OCI-LY7 (cell line): ENCODE results near the gene FAM20A. TPM values are rescaled to one million over a fixed set of nuclear protein-coding genes. Genes with fewer than 3 reads are reported as not detected.

Experiments
- BruUV-seq: library from RNA; stranded (reverse); fragments of 400-500 nt; replicated peaks from 2 replicates; lab custom pipeline; 2021; lab: Mats Ljungman, UMichigan
- CTCF ChIA-PET: fragments of 300-600 bp; sonication (Branson Sonifier 250); formaldehyde crosslinking; loops from one replicate; lab custom pipeline; 2022; ENCODE audit warnings: antibody characterized with exemption; ENCODE audit not compliant: unreplicated experiment; lab: Charles Lee
- POLR2A ChIA-PET: fragments of 300-600 bp; sonication (Branson Sonifier 250); formaldehyde crosslinking; loops from one replicate; lab custom pipeline; 2022; ENCODE audit warnings: antibody characterized with exemption; lab: Charles Lee
- DNase-seq: peaks from one replicate; pipeline ENCODE4 v3.0.0-alpha.2; 2015; ENCODE audit warnings: low spot score
- H2AFZ ChIP-seq: fragments of 200-600 bp; sonication (generic), shearing (Covaris generic); 2 replicates; pipeline ENCODE4 v1.6.1; 2014; ENCODE audit warnings: mild to moderate bottlenecking, antibody characterized with exemption, low read length, moderate library complexity
- H3K27ac ChIP-seq: fragments of 200-600 bp; sonication (generic); 2 replicates; pipeline ENCODE4 v1.5.1; 2014; ENCODE audit warnings: mixed run types, low read depth, mild to moderate bottlenecking, moderate library complexity, low read length, inconsistent platforms; ENCODE audit not compliant: poor library complexity, severe bottlenecking
- H3K36me3 ChIP-seq: fragments of 200-600 bp; sonication (generic); 2 replicates; pipeline ENCODE4 v1.6.1; 2014; ENCODE audit warnings: mild to moderate bottlenecking, antibody characterized with exemption, low read length, moderate library complexity, mixed read lengths; ENCODE audit not compliant: insufficient read depth
- H3K4me1 ChIP-seq: fragments of 200-600 bp; sonication (generic); 2 replicates; pipeline ENCODE4 v1.5.1; 2014; ENCODE audit warnings: mild to moderate bottlenecking, low read length; ENCODE audit not compliant: insufficient read depth, poor library complexity, severe bottlenecking
- H3K4me2 ChIP-seq: fragments of 200-600 bp; sonication (generic); 2 replicates; pipeline ENCODE4 v1.6.1; 2014; ENCODE audit warnings: mild to moderate bottlenecking, low read length
- H3K4me3 ChIP-seq: fragments of 200-600 bp; sonication (generic); 2 replicates; pipeline ENCODE4 v1.5.1; 2014; ENCODE audit warnings: mild to moderate bottlenecking, low read depth, low read length; ENCODE audit not compliant: poor library complexity, severe bottlenecking
- H3K79me2 ChIP-seq: fragments of 200-600 bp; sonication (generic); 2 replicates; pipeline ENCODE4 v1.6.1; 2016; ENCODE audit warnings: low read depth, mild to moderate bottlenecking, low read length, moderate library complexity, mixed read lengths; ENCODE audit not compliant: insufficient read depth
- H3K9me2 ChIP-seq: fragments of 200-600 bp; sonication (generic); 2 replicates; pipeline ENCODE4 v1.6.1; 2016; ENCODE audit warnings: mild to moderate bottlenecking, low read length, mixed read lengths; ENCODE audit not compliant: insufficient read depth
- H3K9me3 ChIP-seq: fragments of 200-600 bp; sonication (generic); 2 replicates; pipeline ENCODE4 v1.6.1; 2014; ENCODE audit warnings: mild to moderate bottlenecking, mixed run types, low read length, mixed read lengths
- H4K20me1 ChIP-seq: fragments of 200-600 bp; sonication (generic); 2 replicates; pipeline ENCODE4 v1.6.1; 2014; ENCODE audit warnings: mild to moderate bottlenecking, antibody characterized with exemption, low read length, moderate library complexity, mixed read lengths; ENCODE audit not compliant: insufficient read depth
- EZH2phosphoT487 ChIP-seq: fragments of 200-600 bp; sonication (generic); IDR thresholded peaks from 2 replicates; pipeline ENCODE4 v1.6.1; 2018; ENCODE audit warnings: low read depth, borderline replicate concordance, mild to moderate bottlenecking, mixed run types, antibody characterized with exemption, low read length, moderate library complexity, mixed read lengths
- intact Hi-C: fragments of 100-400 bp; cut with micrococcal nuclease; formaldehyde crosslinking; loops from one replicate; pipeline ENCODE4 v1.10.0; 2022; ENCODE audit not compliant: unreplicated experiment
- total RNA-seq, 2 experiments: library from RNA; depleted of rRNA in 1 of 2; stranded (reverse); fragments of >200 nt in 1 of 2; shearing (Covaris generic) in 1 of 2; gene quantifications; 2 replicates each; pipeline ENCODE4 v1.2.3, GENCODE V29; 2014 to 2022
- TF ChIP-seq, protein P1 (sequence below): fragments of 200-600 bp; sonication (generic); conservative IDR thresholded peaks from 2 replicates; pipeline ENCODE4 v1.5.1; 2014; ENCODE audit warnings: mild to moderate bottlenecking, antibody characterized with exemption, low read length, moderate library complexity, mixed read lengths

Gene FAM20A
- total RNA-seq, 2 experiments from 2014 or later: not detected

GRCh38 chr17:68634345-68634876 is 33.2 kb upstream of the FAM20A start:
- no peaks in the 10 kb centered on the region for H3K9me2 ChIP-seq
- no peaks in the 10 kb centered on the region for H3K36me3 ChIP-seq
- H4K20me1 ChIP-seq: no peaks in the 10 kb centered on the region
- no peak overlapping the region for H2AFZ ChIP-seq
- H3K79me2 ChIP-seq: no peaks in the 10 kb centered on the region
- ChIA-PET CTCF (no interaction called here), POLR2A (interaction anchor here (1.2 kb wide), 1 partner anchor 17 kb away, joined by 3 read pairs; no protein-coding TSS in a partner anchor)
- no peak overlapping the region for H3K4me3 ChIP-seq
- no peak overlapping the region for H3K27ac ChIP-seq
- H3K9me3 ChIP-seq: no peaks in the 10 kb centered on the region
- intact Hi-C loops: no loop called here
- H3K4me1 ChIP-seq: no peaks in the 10 kb centered on the region
- BruUV-seq: no TSS peak
- TF ChIP-seq EZH2phosphoT487: no peak
- TF ChIP-seq, protein P1, sequence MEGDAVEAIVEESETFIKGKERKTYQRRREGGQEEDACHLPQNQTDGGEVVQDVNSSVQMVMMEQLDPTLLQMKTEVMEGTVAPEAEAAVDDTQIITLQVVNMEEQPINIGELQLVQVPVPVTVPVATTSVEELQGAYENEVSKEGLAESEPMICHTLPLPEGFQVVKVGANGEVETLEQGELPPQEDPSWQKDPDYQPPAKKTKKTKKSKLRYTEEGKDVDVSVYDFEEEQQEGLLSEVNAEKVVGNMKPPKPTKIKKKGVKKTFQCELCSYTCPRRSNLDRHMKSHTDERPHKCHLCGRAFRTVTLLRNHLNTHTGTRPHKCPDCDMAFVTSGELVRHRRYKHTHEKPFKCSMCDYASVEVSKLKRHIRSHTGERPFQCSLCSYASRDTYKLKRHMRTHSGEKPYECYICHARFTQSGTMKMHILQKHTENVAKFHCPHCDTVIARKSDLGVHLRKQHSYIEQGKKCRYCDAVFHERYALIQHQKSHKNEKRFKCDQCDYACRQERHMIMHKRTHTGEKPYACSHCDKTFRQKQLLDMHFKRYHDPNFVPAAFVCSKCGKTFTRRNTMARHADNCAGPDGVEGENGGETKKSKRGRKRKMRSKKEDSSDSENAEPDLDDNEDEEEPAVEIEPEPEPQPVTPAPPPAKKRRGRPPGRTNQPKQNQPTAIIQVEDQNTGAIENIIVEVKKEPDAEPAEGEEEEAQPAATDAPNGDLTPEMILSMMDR: no peak
- H3K4me2 ChIP-seq: no peak overlapping the region
- DNase-seq: no peak

- CTCF ChIA-PET: no interaction called here
- Histone ChIP-seq H2AFZ (no peak overlapping the region), H3K4me2 (no peak overlapping the region), H3K4me1 (no peaks in the 10 kb centered on the region), H3K9me3 (no peaks in the 10 kb centered on the region), H3K27ac (no peak overlapping the region), H3K79me2 (no peaks in the 10 kb centered on the region), H4K20me1 (no peaks in the 10 kb centered on the region), H3K36me3 (no peaks in the 10 kb centered on the region), H3K9me2 (no peaks in the 10 kb centered on the region), H3K4me3 (no peak overlapping the region)
- intact Hi-C loops: no loop called here
- DNase-seq: no peak
- POLR2A ChIA-PET: interaction anchor here (0.6 to 0.8 kb wide), 3 partner anchors 53 to 413 kb away, joined by 3 to 4 read pairs (median 3); no protein-coding TSS in a partner anchor
- no TSS peak for BruUV-seq
- TF ChIP-seq EZH2phosphoT487: no peak
- TF ChIP-seq, protein P1: no peak
Observed at GRCh38 chr17:68628576-68628957, 27.4 kb upstream of the FAM20A start.

- H3K4me2 ChIP-seq: no peak overlapping the region
- ChIA-PET POLR2A (interaction anchor here (0.6 to 1.5 kb wide), 4 partner anchors 12 to 414 kb away, joined by 3 to 5 read pairs (median 4); no protein-coding TSS in a partner anchor), CTCF (no interaction called here)
- H4K20me1 ChIP-seq: no peaks in the 10 kb centered on the region
- intact Hi-C loops: no loop called here
- no peaks in the 10 kb centered on the region for H3K36me3 ChIP-seq
- no peaks in the 10 kb centered on the region for H3K4me1 ChIP-seq
- H3K27ac ChIP-seq: no peak overlapping the region
- no peak overlapping the region for H2AFZ ChIP-seq
- TF ChIP-seq, protein P1: no peak
- TF ChIP-seq EZH2phosphoT487: no peak
- H3K9me3 ChIP-seq: no peaks in the 10 kb centered on the region
- no peak overlapping the region for H3K4me3 ChIP-seq
- H3K9me2 ChIP-seq: no peaks in the 10 kb centered on the region
- BruUV-seq: no TSS peak
- H3K79me2 ChIP-seq: no peaks in the 10 kb centered on the region
- DNase-seq: no peak
Observed at GRCh38 chr17:68627956-68628575, 26.9 kb upstream of the FAM20A start.
